Neural cell (in vitro differentiated cells): Measurements from ENCODE around the gene NCAPH2. TPM values are rescaled to one million over a fixed set of nuclear protein-coding genes. Genes with fewer than 3 reads are reported as not detected.
A peak's percentile ranks its signal among the peaks of the same experiment; 100 is the strongest.

Source experiments
- H2AFZ ChIP-seq: fragments of 200-600, 300-800 bp; sonication (generic), shearing (Covaris generic); 2 replicates; pipeline ENCODE4 v1.6.0; 2014; ENCODE audit warnings: low read depth, mild to moderate bottlenecking, antibody characterized with exemption, low read length, moderate library complexity
- H3F3A ChIP-seq: fragments of 200-600 bp; shearing (Covaris generic); 2 replicates; pipeline ENCODE4 v1.6.1; 2016; ENCODE audit warnings: mild to moderate bottlenecking, moderate library complexity, mixed read lengths, antibody characterized with exemption, low read length; ENCODE audit not compliant: insufficient read depth, poor library complexity, severe bottlenecking
- H3K27ac ChIP-seq: fragments of 200-600, 300-800 bp; sonication (generic), shearing (Covaris generic); 2 replicates; pipeline ENCODE4 v1.5.1; 2014; ENCODE audit warnings: mild to moderate bottlenecking, low read length, moderate library complexity
- H3K27me3 ChIP-seq: fragments of 300-800, 200-600 bp; sonication (generic), shearing (Covaris generic); 2 replicates; pipeline ENCODE4 v1.6.0; 2014; ENCODE audit warnings: mild to moderate bottlenecking, low read depth, low read length, moderate library complexity; ENCODE audit not compliant: insufficient read depth
- H3K36me3 ChIP-seq: fragments of 300-800, 200-600 bp; sonication (generic), shearing (Covaris generic); 2 replicates; pipeline ENCODE4 v1.5.1; 2014; ENCODE audit warnings: mild to moderate bottlenecking, antibody characterized with exemption, low read length, moderate library complexity; ENCODE audit not compliant: insufficient read depth
- H3K4me2 ChIP-seq: fragments of 300-800, 200-600 bp; sonication (generic), shearing (Covaris generic); 2 replicates; pipeline ENCODE4 v1.6.0; 2014; ENCODE audit warnings: mild to moderate bottlenecking, low read length
- H3K4me3 ChIP-seq: fragments of 300-800, 200-600 bp; sonication (generic), shearing (Covaris generic); 2 replicates; pipeline ENCODE4 v1.5.1; 2014; ENCODE audit warnings: mild to moderate bottlenecking, low read length, moderate library complexity
- H3K79me2 ChIP-seq: fragments of 200-600 bp; shearing (Covaris generic); replicated peaks from 2 replicates; pipeline ENCODE4 v1.6.0; 2014; ENCODE audit warnings: mild to moderate bottlenecking, low read length, moderate library complexity; ENCODE audit not compliant: insufficient read depth
- H3K9ac ChIP-seq: fragments of 300-800, 200-600 bp; sonication (generic), shearing (Covaris generic); 2 replicates; pipeline ENCODE4 v1.6.1; 2016; ENCODE audit warnings: mild to moderate bottlenecking, low read length, mixed read lengths
- H3K9me2 ChIP-seq: fragments of 200-600 bp; shearing (Covaris generic); 2 replicates; pipeline ENCODE4 v1.6.1; 2016; ENCODE audit warnings: mild to moderate bottlenecking, low read length, mixed read lengths; ENCODE audit not compliant: insufficient read depth
- H3K9me3 ChIP-seq: fragments of 200-600, 300-800 bp; sonication (generic), shearing (Covaris generic); 2 replicates; pipeline ENCODE4 v1.6.1; 2016; ENCODE audit warnings: mild to moderate bottlenecking, mixed run types, low read length, moderate library complexity, mixed read lengths
- H4K20me1 ChIP-seq: fragments of 200-600 bp; shearing (Covaris generic); 2 replicates; pipeline ENCODE4 v1.6.1; 2016; ENCODE audit warnings: mild to moderate bottlenecking, mixed run types; ENCODE audit not compliant: insufficient read depth
- EP300 ChIP-seq: fragments of 450-650 bp; conservative IDR thresholded peaks from 2 replicates; pipeline ENCODE4 v1.6.1; 2014; ENCODE audit warnings: antibody characterized with exemption, mild to moderate bottlenecking, moderate library complexity; ENCODE audit not compliant: poor library complexity, severe bottlenecking
- EZH2 ChIP-seq: fragments of 200-600, 300-800 bp; shearing (Covaris generic), sonication (generic); IDR thresholded peaks from 2 replicates; pipeline ENCODE4 v1.6.1; 2014; ENCODE audit warnings: antibody characterized with exemption, low read length, borderline replicate concordance, mild to moderate bottlenecking; ENCODE audit not compliant: insufficient read depth, poor library complexity, severe bottlenecking
- MXI1 ChIP-seq: fragments of 450-650 bp; conservative IDR thresholded peaks from 2 replicates; pipeline ENCODE4 v1.6.1; 2014; ENCODE audit warnings: antibody characterized with exemption, mild to moderate bottlenecking; ENCODE audit not compliant: poor library complexity, severe bottlenecking
- POLR2AphosphoS5 ChIP-seq: IDR thresholded peaks from 2 replicates; pipeline ENCODE4 v1.6.1; 2012
- RAD21 ChIP-seq: fragments of 450-650 bp; conservative IDR thresholded peaks from 2 replicates; pipeline ENCODE4 v1.6.1; 2014; ENCODE audit warnings: antibody characterized with exemption, mild to moderate bottlenecking, moderate library complexity
- SMC3 ChIP-seq: fragments of 450-650 bp; conservative IDR thresholded peaks from 2 replicates; pipeline ENCODE4 v1.6.1; 2014; ENCODE audit warnings: antibody characterized with exemption, mild to moderate bottlenecking, moderate library complexity; ENCODE audit not compliant: poor library complexity
- TAF1 ChIP-seq: IDR thresholded peaks from 2 replicates; pipeline ENCODE4 v1.6.1; 2012; ENCODE audit warnings: low read depth
- polyA plus RNA-seq: library from polyadenylated mRNA; depleted of rRNA; stranded (reverse); fragments of >200 nt; gene quantifications from 2 replicates; pipeline ENCODE4 v1.2.3, GENCODE V29; 2014
- TF ChIP-seq, protein P1 (sequence below): fragments of 450-650 bp; IDR thresholded peaks from 2 replicates; pipeline ENCODE4 v1.5.1; 2014; ENCODE audit warnings: antibody characterized with exemption, mild to moderate bottlenecking, moderate library complexity; ENCODE audit not compliant: poor library complexity, severe bottlenecking
- TF ChIP-seq, protein P2 (sequence below): IDR thresholded peaks from 2 replicates; pipeline ENCODE4 v1.6.1; 2012; ENCODE audit warnings: borderline replicate concordance

The NCAPH2 gene
- polyA plus RNA-seq, 1 donor from 2014 or later: 81.1 TPM

DNA sequence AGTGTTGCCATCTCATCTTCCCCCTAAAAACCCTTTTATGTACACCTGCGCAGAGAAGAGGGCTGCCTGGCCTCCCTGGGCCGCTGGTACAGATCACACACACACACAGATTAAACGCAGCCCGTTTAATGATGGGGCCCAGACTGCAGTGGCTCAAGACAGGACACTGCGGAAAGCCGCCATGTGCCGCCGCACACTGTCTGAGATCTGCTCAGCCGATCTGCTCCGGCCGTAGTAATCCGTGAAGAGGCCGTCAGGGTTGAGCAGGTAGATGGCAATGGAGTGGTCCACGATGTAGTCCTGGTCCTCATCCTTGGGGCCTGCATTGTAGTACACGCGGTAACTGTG, 15.4 kb downstream of the NCAPH2 start:
- no peak overlapping the region for H2AFZ ChIP-seq
- no peak overlapping the region for H3K9ac ChIP-seq
- no peak overlapping the region for H3K27ac ChIP-seq
- H3F3A ChIP-seq: no peaks in the 10 kb centered on the region
- TF ChIP-seq EZH2 (no peak), POLR2AphosphoS5 (no peak), TAF1 (no peak), EP300 (no peak), RAD21 (no peak), SMC3 (no peak), MXI1 (no peak)
- TF ChIP-seq, protein P1, sequence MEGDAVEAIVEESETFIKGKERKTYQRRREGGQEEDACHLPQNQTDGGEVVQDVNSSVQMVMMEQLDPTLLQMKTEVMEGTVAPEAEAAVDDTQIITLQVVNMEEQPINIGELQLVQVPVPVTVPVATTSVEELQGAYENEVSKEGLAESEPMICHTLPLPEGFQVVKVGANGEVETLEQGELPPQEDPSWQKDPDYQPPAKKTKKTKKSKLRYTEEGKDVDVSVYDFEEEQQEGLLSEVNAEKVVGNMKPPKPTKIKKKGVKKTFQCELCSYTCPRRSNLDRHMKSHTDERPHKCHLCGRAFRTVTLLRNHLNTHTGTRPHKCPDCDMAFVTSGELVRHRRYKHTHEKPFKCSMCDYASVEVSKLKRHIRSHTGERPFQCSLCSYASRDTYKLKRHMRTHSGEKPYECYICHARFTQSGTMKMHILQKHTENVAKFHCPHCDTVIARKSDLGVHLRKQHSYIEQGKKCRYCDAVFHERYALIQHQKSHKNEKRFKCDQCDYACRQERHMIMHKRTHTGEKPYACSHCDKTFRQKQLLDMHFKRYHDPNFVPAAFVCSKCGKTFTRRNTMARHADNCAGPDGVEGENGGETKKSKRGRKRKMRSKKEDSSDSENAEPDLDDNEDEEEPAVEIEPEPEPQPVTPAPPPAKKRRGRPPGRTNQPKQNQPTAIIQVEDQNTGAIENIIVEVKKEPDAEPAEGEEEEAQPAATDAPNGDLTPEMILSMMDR: no peak
- TF ChIP-seq, protein P2, sequence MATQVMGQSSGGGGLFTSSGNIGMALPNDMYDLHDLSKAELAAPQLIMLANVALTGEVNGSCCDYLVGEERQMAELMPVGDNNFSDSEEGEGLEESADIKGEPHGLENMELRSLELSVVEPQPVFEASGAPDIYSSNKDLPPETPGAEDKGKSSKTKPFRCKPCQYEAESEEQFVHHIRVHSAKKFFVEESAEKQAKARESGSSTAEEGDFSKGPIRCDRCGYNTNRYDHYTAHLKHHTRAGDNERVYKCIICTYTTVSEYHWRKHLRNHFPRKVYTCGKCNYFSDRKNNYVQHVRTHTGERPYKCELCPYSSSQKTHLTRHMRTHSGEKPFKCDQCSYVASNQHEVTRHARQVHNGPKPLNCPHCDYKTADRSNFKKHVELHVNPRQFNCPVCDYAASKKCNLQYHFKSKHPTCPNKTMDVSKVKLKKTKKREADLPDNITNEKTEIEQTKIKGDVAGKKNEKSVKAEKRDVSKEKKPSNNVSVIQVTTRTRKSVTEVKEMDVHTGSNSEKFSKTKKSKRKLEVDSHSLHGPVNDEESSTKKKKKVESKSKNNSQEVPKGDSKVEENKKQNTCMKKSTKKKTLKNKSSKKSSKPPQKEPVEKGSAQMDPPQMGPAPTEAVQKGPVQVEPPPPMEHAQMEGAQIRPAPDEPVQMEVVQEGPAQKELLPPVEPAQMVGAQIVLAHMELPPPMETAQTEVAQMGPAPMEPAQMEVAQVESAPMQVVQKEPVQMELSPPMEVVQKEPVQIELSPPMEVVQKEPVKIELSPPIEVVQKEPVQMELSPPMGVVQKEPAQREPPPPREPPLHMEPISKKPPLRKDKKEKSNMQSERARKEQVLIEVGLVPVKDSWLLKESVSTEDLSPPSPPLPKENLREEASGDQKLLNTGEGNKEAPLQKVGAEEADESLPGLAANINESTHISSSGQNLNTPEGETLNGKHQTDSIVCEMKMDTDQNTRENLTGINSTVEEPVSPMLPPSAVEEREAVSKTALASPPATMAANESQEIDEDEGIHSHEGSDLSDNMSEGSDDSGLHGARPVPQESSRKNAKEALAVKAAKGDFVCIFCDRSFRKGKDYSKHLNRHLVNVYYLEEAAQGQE: no peak
- no peaks in the 10 kb centered on the region for H3K79me2 ChIP-seq
- no peaks in the 10 kb centered on the region for H4K20me1 ChIP-seq
- no peak overlapping the region for H3K4me2 ChIP-seq
- H3K9me3 ChIP-seq: no peaks in the 10 kb centered on the region
- H3K9me2 ChIP-seq: no peaks in the 10 kb centered on the region
- H3K27me3 ChIP-seq: no peaks in the 10 kb centered on the region
- H3K36me3 ChIP-seq: no peaks in the 10 kb centered on the region
- H3K4me3 ChIP-seq: no peak overlapping the region

DNA sequence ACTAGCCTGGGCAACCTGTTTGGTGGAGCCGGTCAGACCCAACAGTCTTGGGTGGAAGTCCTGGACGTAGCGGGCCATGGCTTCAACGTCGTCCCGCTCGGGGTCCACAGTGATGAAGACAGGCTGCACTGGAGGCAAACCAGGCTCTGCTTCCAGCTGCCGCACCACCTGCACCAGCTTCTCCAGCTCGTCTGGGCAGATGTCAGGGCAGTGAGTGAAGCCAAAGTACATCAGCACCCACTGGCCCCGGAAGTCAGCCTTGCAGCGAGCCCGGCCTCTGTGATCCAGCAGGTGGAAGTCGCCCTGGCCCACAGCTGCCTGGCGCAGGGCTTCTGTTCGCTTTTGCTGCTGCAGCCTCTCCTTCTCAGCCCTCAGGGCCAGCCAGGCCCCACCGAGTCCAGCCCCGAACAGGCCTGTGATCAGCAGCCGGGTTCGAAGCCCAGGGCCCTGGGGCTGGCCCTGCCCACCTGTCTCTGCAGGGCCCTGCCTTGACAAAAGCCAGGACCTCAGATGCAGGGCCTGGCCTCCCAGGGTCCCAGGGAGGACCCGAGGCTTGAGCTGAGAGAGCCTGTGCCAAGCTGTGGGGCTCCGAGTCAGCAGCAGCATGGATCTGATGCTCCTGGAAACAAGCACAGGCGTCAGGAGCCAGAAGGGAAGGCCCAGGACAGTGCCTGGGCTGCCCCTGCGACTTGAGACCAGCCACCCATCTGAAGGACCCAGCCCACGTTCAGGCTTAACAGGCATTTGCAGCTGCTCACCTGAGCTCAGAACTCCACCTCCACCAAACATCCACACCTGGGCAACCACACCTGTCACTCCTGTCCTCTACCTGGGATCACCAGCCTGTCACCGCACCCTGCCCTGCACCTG, 16.0 kb downstream of the NCAPH2 start:
- H3K9ac ChIP-seq: peak overlapping the region; percentile 81
- H4K20me1 ChIP-seq: no peaks in the 10 kb centered on the region
- H3K4me2 ChIP-seq: peak overlapping the region; percentile 88
- no peaks in the 10 kb centered on the region for H3K79me2 ChIP-seq
- no peak overlapping the region for H3K27ac ChIP-seq
- H3F3A ChIP-seq: no peaks in the 10 kb centered on the region
- no peaks in the 10 kb centered on the region for H3K9me3 ChIP-seq
- H3K4me3 ChIP-seq: peak overlapping the region; percentile 95
- H2AFZ ChIP-seq: no peak overlapping the region
- no peaks in the 10 kb centered on the region for H3K9me2 ChIP-seq
- H3K27me3 ChIP-seq: no peaks in the 10 kb centered on the region
- no peaks in the 10 kb centered on the region for H3K36me3 ChIP-seq
- TF ChIP-seq EZH2 (no peak), POLR2AphosphoS5 (no peak), RAD21 (no peak), EP300 (no peak), TAF1 (no peak), MXI1 (no peak), SMC3 (no peak)
- TF ChIP-seq, protein P1: no peak
- TF ChIP-seq, protein P2: no peak
